Femur (tissue), 1 donor: ENCODE results near the gene IRF3.

Experiments
- DNase-seq: peaks from one replicate; pipeline ENCODE4 v3.0.0-alpha.2; 2017

Gene IRF3

GRCh38 chr19:49665036-49665350, 664 bp downstream of the IRF3 start:
- DNase-seq = no peak

- peak; percentile 91 for DNase-seq
These were observed 1.3 kb downstream of the IRF3 start for GRCh38 chr19:49664171-49665035.

DNA sequence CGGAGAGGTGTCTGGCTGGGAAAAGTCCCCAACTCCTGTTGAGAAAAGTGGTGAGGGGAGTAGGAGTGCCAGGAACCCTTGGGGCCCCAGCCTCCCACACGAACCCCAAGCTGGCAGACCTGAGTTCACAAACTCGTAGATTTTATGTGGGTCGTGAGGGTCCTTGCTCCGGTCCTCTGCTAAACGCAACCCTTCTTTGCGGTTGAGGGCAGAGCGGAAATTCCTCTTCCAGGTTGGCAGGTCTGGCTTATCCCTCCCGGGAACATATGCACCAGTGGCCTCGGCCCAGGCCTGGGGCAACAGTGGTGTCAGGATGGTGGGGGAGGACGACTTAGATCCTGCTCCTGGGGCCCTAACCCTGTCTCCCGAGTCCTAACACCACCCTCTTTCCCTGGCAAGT, 2.4 kb downstream of the IRF3 start:
- DNase-seq = no peak

DNA sequence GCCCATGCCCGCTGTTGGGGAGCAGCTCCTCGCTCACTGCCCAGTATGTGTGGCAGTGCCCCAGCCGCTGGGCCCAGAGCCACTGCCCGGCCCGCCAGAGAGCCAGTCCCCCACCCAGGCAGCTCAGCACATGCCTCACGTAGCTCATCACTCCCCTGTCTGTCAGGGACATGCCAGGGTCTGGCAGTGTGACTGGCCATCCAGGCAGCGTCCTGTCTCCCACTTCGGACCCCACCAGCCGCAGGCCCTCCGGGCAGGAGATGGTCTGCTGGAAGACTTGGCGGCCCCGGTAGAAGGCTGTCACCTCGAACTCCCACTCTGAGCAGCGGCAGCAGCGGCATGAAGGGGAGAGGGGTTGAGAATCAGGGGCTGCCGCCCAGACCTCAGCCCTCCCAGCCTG, 3.6 kb downstream of the IRF3 start:
- DNase-seq = no peak

- DNase-seq = no peak
These were observed 5.2 kb downstream of the IRF3 start for GRCh38 chr19:49660338-49660961.

DNA sequence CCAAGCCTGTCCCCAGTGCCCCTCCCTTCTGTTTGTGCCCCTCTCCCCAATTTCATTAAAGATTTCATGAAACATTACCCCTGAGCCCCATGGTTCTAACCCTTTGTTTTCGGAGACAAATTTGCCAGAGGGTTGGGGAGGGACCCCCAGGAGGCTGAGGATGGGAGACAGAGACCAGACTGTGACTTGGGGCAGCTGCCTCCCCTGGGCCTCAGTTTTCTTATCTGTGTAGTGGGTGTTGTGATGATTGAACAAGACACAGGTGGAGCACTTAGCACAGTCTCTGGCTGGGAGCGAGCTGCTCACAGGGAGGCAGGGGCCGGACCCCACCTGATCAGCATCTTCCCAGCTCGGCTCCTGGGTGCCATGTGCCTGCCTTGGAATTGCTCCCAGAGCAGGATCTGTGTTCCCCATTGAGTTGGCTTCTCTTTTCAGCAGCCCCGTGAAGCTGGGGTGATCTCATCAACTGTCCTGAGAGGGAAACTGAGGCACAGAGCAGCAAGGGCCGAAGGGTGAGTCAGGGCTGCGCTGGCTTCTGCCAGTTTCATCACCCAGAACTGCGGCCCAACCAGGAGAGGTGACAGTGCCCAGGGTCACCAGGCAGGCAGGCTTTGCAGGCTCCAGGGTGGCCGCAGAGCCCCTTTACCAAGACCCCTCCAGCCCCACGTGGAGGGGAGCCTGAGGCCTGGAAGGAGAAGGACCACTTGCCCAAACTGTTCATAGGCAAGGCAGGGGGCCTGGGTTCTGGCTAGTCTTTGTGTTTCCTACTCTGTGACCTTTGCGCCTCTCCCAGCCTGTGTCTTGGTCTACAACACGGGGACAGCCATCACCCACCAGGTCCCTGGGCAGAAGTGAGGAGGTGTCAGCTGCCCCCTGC, 6.9 kb downstream of the IRF3 start:
- no peak for DNase-seq

DNA sequence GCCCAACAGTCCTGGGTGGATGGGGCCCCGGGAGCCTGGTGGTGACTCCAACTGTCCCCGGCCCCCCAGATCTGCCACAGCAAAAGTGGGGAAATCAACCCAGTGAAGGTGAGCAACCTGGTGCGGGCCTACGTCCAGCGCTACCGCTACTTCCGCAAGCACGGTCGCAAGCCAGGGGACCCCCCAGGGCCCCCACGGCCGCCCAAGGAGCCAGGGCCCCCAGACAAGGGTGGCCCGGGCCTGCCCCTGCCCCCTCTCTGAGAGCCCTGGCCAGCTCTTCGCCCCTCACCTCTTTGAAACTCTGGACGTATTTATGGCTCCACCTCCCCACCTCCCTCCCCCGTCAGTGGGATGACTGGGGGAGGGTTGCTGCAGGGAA, 7.5 kb downstream of the IRF3 start:
- no peak for DNase-seq

GRCh38 chr19:49657493-49658138, 8.0 kb downstream of the IRF3 start:
- DNase-seq = no peak

DNA sequence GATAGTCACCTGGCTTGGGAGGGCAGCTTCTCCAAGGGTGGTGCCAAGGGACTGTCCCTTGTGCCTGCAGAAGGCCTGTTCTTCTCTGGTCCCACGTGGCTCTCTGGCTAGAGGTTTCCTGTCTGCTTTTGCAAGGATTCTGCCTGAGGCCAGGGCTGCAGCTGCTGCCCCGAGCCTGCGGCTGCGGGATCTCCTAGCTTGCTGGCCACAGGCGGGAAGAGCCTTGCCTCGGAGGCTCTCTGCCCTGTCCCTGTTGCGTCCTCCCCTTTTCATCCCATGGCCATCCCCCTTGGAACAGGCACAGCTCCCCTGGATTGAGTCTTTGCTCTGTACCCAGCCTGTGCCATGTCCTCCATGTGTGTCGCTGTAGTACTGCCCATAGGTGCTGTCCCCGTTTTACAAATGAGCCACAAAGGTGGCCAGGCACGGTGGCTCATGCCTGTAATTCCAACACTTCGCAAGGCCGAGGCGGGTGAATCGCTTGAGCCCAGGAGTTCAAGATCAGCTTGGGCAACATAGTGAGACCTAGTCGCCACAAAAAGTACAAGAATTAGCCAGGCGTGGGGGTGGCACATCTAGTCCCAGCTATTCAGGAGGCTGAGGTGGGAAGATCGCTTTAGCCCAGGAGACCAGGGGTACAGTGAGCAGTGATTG, 9.1 kb downstream of the IRF3 start:
- DNase-seq = no peak

GRCh38 chr19:49655570-49656455, 9.8 kb downstream of the IRF3 start:
- no peak for DNase-seq

DNA sequence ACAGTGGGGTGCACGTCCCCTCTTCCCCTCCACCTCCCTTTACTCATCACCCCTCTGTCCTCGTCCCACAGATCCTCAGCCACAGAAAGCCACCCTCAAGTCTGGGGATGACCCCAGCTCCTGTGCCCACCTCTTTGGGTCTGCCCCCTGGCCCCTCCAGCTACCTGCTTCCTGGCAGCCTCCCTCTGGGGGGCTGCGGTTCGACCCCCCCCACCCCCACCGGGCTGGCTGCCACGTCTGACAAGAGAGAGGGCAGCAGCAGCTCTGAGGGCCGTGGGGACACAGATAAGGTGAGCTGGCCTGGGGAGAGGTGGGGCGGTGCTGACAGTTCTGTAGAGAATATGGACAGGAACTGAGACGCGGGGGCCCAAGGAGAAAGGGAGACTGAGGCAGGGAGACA, 11.1 kb downstream of the IRF3 start:
- no peak for DNase-seq

DNA sequence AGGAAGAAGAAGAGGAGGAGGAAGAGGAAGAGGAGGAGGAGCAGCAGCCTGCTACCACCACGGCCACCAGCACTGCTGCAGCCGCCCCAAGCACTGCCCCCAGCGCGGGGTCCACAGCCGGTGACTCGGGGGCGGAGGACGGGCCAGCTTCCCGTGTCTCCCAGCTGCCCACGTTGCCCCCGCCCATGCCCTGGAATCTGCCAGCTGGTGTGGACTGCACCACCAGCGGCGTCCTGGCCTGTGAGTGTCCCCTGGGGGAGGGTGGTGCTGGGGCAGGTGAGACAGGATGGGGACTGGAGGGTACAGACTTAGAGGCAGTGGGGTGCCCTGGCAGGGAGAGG, 12.2 kb downstream of the IRF3 start:
- no peak for DNase-seq

GRCh38 chr19:49652551-49653465, 12.8 kb downstream of the IRF3 start:
- no peak for DNase-seq

- DNase-seq = no peak
These were observed 13.7 kb downstream of the IRF3 start for GRCh38 chr19:49651820-49652550.

DNA sequence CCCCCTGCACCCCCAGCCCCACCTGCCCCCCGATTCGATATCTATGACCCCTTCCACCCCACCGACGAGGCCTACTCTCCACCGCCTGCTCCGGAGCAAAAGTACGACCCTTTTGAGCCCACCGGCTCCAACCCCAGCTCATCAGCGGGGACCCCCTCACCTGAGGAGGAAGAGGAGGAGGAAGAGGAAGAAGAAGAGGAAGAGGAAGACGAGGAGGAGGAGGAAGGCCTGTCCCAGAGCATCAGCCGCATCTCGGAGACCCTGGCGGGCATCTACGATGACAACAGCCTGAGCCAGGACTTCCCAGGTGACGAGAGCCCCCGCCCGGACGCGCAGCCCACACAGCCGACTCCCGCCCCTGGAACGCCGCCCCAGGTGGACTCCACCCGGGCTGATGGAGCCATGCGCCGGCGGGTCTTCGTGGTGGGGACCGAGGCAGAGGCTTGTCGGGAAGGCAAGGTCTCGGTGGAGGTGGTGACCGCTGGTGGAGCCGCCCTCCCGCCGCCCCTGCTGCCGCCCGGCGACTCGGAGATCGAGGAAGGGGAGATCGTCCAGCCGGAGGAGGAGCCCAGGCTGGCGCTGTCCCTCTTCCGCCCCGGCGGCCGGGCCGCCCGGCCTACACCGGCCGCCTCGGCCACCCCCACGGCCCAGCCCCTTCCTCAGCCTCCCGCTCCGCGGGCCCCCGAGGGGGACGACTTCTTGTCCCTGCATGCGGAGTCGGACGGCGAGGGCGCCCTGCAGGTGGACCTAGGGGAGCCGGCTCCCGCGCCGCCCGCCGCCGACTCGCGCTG, 14.4 kb downstream of the IRF3 start:
- DNase-seq = no peak

GRCh38 chr19:49646586-49646985, 19.1 kb downstream of the IRF3 start:
- no peak for DNase-seq

DNA sequence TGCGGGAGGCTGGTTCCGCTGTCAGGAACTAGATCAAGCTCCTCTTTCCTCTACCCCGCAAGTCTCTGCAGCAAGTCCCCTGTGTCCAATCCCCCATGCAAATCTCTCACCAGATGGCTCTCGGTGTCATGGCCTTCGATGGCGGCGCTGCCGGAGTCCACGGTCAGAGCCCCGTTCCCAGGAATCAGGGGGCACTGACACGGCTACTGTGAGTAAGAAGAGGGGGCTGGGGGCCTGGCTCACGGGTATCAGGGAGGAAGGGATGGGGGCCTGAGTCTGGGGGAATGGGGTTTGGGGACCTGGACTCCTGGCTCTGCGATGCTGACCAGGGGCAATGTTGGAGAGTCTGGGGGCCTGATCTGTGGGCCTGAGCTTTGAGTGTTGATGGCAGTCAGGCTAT, 19.7 kb downstream of the IRF3 start:
- no peak for DNase-seq

DNA sequence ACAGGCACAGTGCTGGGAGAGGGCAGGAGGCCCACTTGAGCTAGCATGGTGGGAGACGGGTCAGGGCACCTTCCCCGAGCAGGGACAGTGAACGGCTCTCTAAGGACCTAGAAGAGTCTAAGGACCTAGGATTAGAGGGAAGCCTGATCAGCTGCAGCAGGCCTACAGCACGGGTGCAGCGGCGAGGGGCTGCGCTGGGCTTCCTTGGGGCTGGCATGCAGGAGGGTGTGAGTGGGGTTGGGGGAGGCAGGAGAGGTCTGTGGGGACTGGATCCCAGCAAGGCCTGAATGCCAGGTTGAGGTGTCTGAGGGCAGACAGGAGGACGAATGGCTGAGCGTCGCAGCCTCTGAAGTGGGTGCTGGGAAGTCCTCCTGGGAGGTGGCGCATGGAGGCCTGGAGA, 20.1 kb downstream of the IRF3 start:
- no peak for DNase-seq

DNA sequence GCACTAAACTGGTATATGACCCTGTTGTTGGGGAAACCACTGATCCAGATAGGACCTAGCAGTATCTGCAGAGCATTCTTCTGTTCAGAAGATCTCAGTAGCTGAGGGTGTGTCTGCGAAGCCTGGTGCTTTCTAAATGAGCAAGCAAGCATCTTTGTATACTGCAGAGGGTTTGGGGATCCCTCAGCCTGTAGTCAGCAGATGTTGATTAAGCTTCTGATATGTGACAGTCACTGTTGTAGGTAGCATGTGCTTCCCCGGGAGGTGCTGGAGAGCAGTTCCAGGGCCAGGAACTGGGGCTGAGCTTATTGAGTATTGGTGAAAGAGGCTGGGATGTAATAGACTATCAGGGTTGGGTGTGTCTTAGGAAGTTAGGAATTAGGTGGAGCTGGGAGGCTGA, 22.2 kb downstream of the IRF3 start:
- DNase-seq = no peak
